K562 (cell line): ENCODE measurements around the gene ATP9A. TPM values are rescaled to one million over a fixed set of nuclear protein-coding genes. Genes with fewer than 3 reads are reported as not detected.

Experiments used
- ATAC-seq: fragments of 200-7000 bp; cut with Tn5 transposase; 3 replicates; pipeline ENCODE4 v1.9.1; 2020; ENCODE audit warnings: moderate library complexity
- BruUV-seq: library from RNA; stranded (reverse); fragments of 400-500 nt; replicated peaks from 2 replicates; lab custom pipeline; 2021; lab: Mats Ljungman, UMichigan
- CTCF ChIA-PET: fragments of 300-600 bp; formaldehyde crosslinking; extraction: SDS; loops from one replicate; lab custom pipeline; 2021; ENCODE audit warnings: low intra/inter-chr PET ratio; lab: Yijun Ruan, JAX
- POLR2A ChIA-PET: fragments of 300-600, 350-650 bp; sonication (Branson Sonifier 250); formaldehyde crosslinking; extraction: SDS; loops from one replicate; lab custom pipeline; 2021; ENCODE audit warnings: antibody characterized with exemption, inconsistent platforms; lab: Yijun Ruan, JAX
- DNase-seq, 4 experiments: peaks; one replicate each; pipeline versions ENCODE4 v3.0.0 to v3.0.0-alpha.2; 2011 to 2018; ENCODE audit warnings: low spot score in 3 of 4, mixed read lengths in 3 of 4; ENCODE audit errors: extremely low read depth in 1 of 4
- FAIRE-seq: peaks from 2 replicates; lab custom pipeline; 2011; peaks lifted over from hg19 to GRCh38; lab: Jason Lieb, UNC
- H2AFZ ChIP-seq: 2 replicates; pipeline ENCODE4 v1.6.0; 2011; ENCODE audit warnings: low read depth, low read length, control low read depth, inconsistent platforms
- H3K27ac ChIP-seq: fragments of 200-600 bp; 3 replicates; pipeline ENCODE4 v1.8.0; 2011; ENCODE audit warnings: low read depth, mild to moderate bottlenecking, control low read depth, inconsistent platforms, low read length, moderate library complexity, mixed read lengths; ENCODE audit errors: extremely low read depth
- H3K27me3 ChIP-seq, 2 experiments: fragments of 300-600 bp in 1 of 2; 2 replicates in 1 of 2; 3 replicates in 1 of 2; pipeline versions ENCODE4 v1.6.0 to v1.8.0; 2011; ENCODE audit warnings: inconsistent platforms in 2 of 2, low read length in 2 of 2, mild to moderate bottlenecking in 1 of 2, mixed read lengths in 1 of 2, moderate library complexity in 1 of 2; ENCODE audit not compliant: control insufficient read depth in 2 of 2, insufficient read depth in 2 of 2
- H3K36me3 ChIP-seq: fragments of 300-600 bp; 3 replicates; pipeline ENCODE4 v1.8.0; 2011; ENCODE audit warnings: mild to moderate bottlenecking, low read length, inconsistent platforms; ENCODE audit not compliant: control insufficient read depth, insufficient read depth
- H3K4me1 ChIP-seq, 2 experiments: fragments of 200-600 bp in 1 of 2; replicated peaks in 1 of 2; 2 replicates in 1 of 2; 3 replicates in 1 of 2; pipeline versions ENCODE4 v1.5.1 to v1.8.0; 2011; ENCODE audit warnings: inconsistent platforms in 2 of 2, low read length in 2 of 2, mild to moderate bottlenecking in 1 of 2, mixed read lengths in 1 of 2, moderate library complexity in 1 of 2; ENCODE audit not compliant: control insufficient read depth in 2 of 2, insufficient read depth in 2 of 2
- H3K4me2 ChIP-seq: 2 replicates; pipeline ENCODE4 v1.6.1; 2011; ENCODE audit warnings: low read length, control low read depth, inconsistent platforms, mixed read lengths; ENCODE audit not compliant: insufficient read depth
- H3K4me3 ChIP-seq: fragments of 200-600 bp; sonication (generic), shearing (Covaris generic); 2 replicates; pipeline ENCODE4 v1.5.1; 2016; ENCODE audit warnings: control low read depth, inconsistent platforms
- H3K79me2 ChIP-seq: fragments of 200-600 bp; 3 replicates; pipeline ENCODE4 v1.8.0; 2011; ENCODE audit warnings: low read length, inconsistent platforms; ENCODE audit not compliant: control insufficient read depth, insufficient read depth
- H3K9ac ChIP-seq, 2 experiments: 2 replicates each; pipeline versions ENCODE4 v1.6.0 to v1.6.1; 2011; ENCODE audit warnings: low read depth in 2 of 2, low read length in 2 of 2, control low read depth in 1 of 2, inconsistent platforms in 1 of 2, mild to moderate bottlenecking in 1 of 2, mixed read lengths in 1 of 2; ENCODE audit not compliant: insufficient read depth in 1 of 2
- H3K9me1 ChIP-seq: one replicate; pipeline ENCODE4 v1.6.0; 2011; ENCODE audit warnings: inconsistent platforms, mild to moderate bottlenecking, low read length, moderate library complexity; ENCODE audit not compliant: control insufficient read depth, insufficient read depth
- H3K9me3 ChIP-seq: replicated peaks from 2 replicates; pipeline ENCODE4 v1.5.1; 2011; ENCODE audit warnings: low read depth, low read length, inconsistent platforms; ENCODE audit not compliant: control insufficient read depth, insufficient read depth
- H4K20me1 ChIP-seq: replicated peaks from 2 replicates; pipeline ENCODE4 v1.6.1; 2011; ENCODE audit warnings: low read length, inconsistent platforms, mixed read lengths; ENCODE audit not compliant: control insufficient read depth, insufficient read depth
- BCL6 ChIP-seq: fragments of 250-450 bp; sonication (Bioruptor Pico); IDR thresholded peaks from 2 replicates; pipeline ENCODE4 v1.4.0; 2020
- CREB5 ChIP-seq: fragments of 250-450 bp; sonication (Bioruptor Pico); IDR thresholded peaks from 2 replicates; pipeline ENCODE4 v1.5.0; 2020; ENCODE audit warnings: mild to moderate bottlenecking
- DMBX1 ChIP-seq: fragments of 250-450 bp; sonication (Bioruptor Pico); IDR thresholded peaks from 2 replicates; pipeline ENCODE4 v1.8.0; 2022; ENCODE audit warnings: inconsistent platforms, mild to moderate bottlenecking, moderate library complexity, borderline replicate concordance
- IRF2 ChIP-seq: sonication (generic); formaldehyde crosslinking; IDR thresholded peaks from 2 replicates; pipeline ENCODE4 v1.8.1; 2022; ENCODE audit warnings: mild to moderate bottlenecking, missing genetic modification reagents
- TAL1 ChIP-seq: fragments of 450-650 bp; IDR thresholded peaks from 2 replicates; pipeline ENCODE4 v1.6.1; 2016; ENCODE audit warnings: mild to moderate bottlenecking
- ZNF274 ChIP-seq: IDR thresholded peaks from 2 replicates; pipeline ENCODE4 v1.6.1; 2011; ENCODE audit warnings: low read depth, mild to moderate bottlenecking, low read length, moderate library complexity, borderline replicate concordance
- WGBS: fragments of 100-300 bp; shearing (Covaris generic); methylation state at CpG from one replicate; pipeline ENCODE4 v1.1.6; 2016; ENCODE audit warnings: low coverage, mixed read lengths; ENCODE audit not compliant: insufficient coverage; ENCODE audit errors: missing lambda C conversion rate; 5-methylcytosine and 5-hydroxymethylcytosine counted together
- in situ Hi-C: fragments of 300-500 bp; cut with MboI; formaldehyde crosslinking; loops from 4 replicates; pipeline ENCODE4 v1.15.0; 2018; ENCODE audit warnings: inconsistent platforms, mixed read lengths
- intact Hi-C: fragments of 100-400 bp; cut with micrococcal nuclease; formaldehyde crosslinking; loops from 2 replicates; pipeline ENCODE4 v1.14.2; 2022
- polyA plus RNA-seq, 8 experiments: library from polyadenylated mRNA; depleted of rRNA in 4 of 8; stranded (reverse) in 5 of 8; unstranded in 3 of 8; fragments of >200 nt; fragmentation: Nextera tagmentation in 2 of 8; fragmentation: Illumina TruSeq in 1 of 8; extraction: Ambion mirVana in 2 of 8; extraction: Trizol in 1 of 8; gene quantifications; 2 replicates each; pipeline versions ENCODE4 v1.2.1 to v1.2.3, GENCODE V29; 2011 to 2014; ENCODE audit warnings: inconsistent platforms in 1 of 8, missing spikeins in 1 of 8
- total RNA-seq, 7 experiments: library from RNA; depleted of rRNA in 6 of 7; stranded (reverse); fragments of >200 nt in 6 of 7; fragmentation: Illumina TruSeq in 2 of 7; extraction: Trizol in 2 of 7; gene quantifications; 2 replicates each; pipeline versions ENCODE4 v1.2.1 to v1.2.3, GENCODE V29; 2011 to 2021; ENCODE audit warnings: low replicate concordance in 1 of 7
- TF ChIP-seq, protein P1 (sequence below): sonication (generic); formaldehyde crosslinking; IDR thresholded peaks from 2 replicates; pipeline ENCODE4 v1.8.1; 2022; ENCODE audit warnings: missing genetic modification reagents
- TF ChIP-seq, protein P2 (sequence below): sonication (generic); formaldehyde crosslinking; IDR thresholded peaks from 2 replicates; pipeline ENCODE4 v1.8.1; 2022; ENCODE audit warnings: missing genetic modification reagents

ATP9A gene
- total and polyA plus RNA-seq, 9 of the 15 experiments (the other 6 are each of a cell fraction or from before 2014, with no cell fraction given): 0.18 to 0.62 (median 0.29) TPM

DNA sequence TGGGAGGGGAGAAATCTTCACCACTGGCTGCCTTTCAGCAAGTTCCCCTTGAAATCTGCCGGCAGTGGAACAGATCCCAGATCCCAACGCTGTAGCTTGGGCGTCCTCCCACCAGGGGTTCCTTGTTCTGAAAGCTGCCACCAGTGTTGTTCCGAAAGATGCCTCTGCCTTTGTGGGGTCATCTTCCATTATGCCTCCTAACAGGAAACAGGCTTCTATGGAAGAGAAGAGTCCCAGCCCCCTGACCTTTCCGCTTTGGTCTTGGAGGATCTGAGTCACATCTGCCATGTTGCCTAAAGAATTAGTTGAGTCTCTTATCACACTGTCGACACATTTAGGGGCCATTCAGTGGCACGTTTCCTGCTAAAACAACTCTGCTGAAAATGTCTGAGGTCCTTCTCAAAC lies 168.2 kb downstream of the ATP9A start (continued):
- TF ChIP-seq CREB5 (CRISPR knock-in tag): no peak
- TF ChIP-seq DMBX1 (CRISPR knock-in tag): 0 out of 2 replicates have a peak, but pooled peaks have one; percentile 13
- peak; percentile 53; the same call in 1 of the 2 replicates for TF ChIP-seq TAL1

DNA sequence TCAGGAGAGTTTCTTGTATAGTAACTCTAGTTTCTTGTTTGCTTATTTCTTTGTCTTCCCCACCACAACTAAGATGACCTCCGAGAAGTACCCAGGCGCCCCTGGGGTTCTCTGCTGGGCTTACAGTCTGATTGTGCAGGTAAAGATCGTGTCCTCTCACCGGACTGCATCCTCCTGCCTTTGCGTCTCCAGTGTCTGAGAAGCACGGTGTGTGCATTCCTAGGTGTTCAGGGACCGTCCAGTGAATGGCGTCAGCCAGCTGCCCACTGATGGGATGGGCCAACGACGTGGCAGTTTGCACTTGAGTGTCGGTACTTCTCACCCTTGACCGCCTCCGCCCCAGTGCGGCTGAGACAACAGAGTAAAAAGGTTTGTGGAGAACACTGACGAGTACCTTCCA lies 169.6 kb downstream of the ATP9A start:
- Histone ChIP-seq H3K4me1 (peaks cover 5 to 29% of the 10 kb centered on the region in 2 experiments; a peak in 3 of 5 replicates), H3K9me3 (no peaks in the 10 kb centered on the region; the same call in 1 of the 2 replicates), H3K4me3 (no peak overlapping the region), H3K36me3 (no peaks in the 10 kb centered on the region), H3K27me3 (no peaks in the 10 kb centered on the region), H3K4me2 (0 out of 2 replicates have a peak overlapping the region, but pooled peaks have one; percentile 4), H3K27ac (no peak overlapping the region), H3K9me1 (no peaks in the 10 kb centered on the region), H3K9ac (no peak overlapping the region), H2AFZ (peak overlapping the region; percentile 97), H3K79me2 (no peaks in the 10 kb centered on the region), H4K20me1 (no peaks in the 10 kb centered on the region)
- CTCF ChIA-PET: no interaction called here
- FAIRE-seq (no peak), DNase-seq (no peak), ATAC-seq (no peak)
- no TSS peak for BruUV-seq
- intact Hi-C loops (no loop called here), in situ Hi-C loops (no loop called here)
- WGBS: 68% methylated on average over 15 of the region's 15 CpGs
- TF ChIP-seq, protein P1, sequence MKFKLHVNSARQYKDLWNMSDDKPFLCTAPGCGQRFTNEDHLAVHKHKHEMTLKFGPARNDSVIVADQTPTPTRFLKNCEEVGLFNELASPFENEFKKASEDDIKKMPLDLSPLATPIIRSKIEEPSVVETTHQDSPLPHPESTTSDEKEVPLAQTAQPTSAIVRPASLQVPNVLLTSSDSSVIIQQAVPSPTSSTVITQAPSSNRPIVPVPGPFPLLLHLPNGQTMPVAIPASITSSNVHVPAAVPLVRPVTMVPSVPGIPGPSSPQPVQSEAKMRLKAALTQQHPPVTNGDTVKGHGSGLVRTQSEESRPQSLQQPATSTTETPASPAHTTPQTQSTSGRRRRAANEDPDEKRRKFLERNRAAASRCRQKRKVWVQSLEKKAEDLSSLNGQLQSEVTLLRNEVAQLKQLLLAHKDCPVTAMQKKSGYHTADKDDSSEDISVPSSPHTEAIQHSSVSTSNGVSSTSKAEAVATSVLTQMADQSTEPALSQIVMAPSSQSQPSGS (CRISPR knock-in tag): no peak
- TF ChIP-seq, protein P2, sequence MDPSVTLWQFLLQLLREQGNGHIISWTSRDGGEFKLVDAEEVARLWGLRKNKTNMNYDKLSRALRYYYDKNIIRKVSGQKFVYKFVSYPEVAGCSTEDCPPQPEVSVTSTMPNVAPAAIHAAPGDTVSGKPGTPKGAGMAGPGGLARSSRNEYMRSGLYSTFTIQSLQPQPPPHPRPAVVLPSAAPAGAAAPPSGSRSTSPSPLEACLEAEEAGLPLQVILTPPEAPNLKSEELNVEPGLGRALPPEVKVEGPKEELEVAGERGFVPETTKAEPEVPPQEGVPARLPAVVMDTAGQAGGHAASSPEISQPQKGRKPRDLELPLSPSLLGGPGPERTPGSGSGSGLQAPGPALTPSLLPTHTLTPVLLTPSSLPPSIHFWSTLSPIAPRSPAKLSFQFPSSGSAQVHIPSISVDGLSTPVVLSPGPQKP (CRISPR knock-in tag): no peak
- TF ChIP-seq IRF2 (no peak), BCL6 (no peak), ZNF274 (no peak)
- POLR2A ChIA-PET: interaction anchor here (0.7 kb wide), 1 partner anchor 332 kb away, joined by 3 read pairs; no protein-coding TSS in a partner anchor
